Mesothelial cell of epicardium (in vitro differentiated cells): ENCODE results near the gene STPG2. TPM values are rescaled to one million over a fixed set of nuclear protein-coding genes. Genes with fewer than 3 reads are reported as not detected.

Experiments used
- DNase-seq, 2 experiments: peaks; one replicate each; pipeline ENCODE4 v3.0.0; 2021; ENCODE audit warnings: low spot score in 2 of 2; ENCODE audit not compliant: unreplicated experiment in 2 of 2
- H3K27ac Mint-ChIP-seq: 2 replicates; pipeline ENCODE4 v1.8.0; 2021; ENCODE audit warnings: mixed read lengths
- H3K27me3 Mint-ChIP-seq: 2 replicates; pipeline ENCODE4 v1.8.0; 2021; ENCODE audit warnings: low read depth, mixed read lengths
- H3K36me3 Mint-ChIP-seq: 2 replicates; pipeline ENCODE4 v1.8.0; 2021; ENCODE audit warnings: mixed read lengths
- H3K4me1 Mint-ChIP-seq: 2 replicates; pipeline ENCODE4 v1.8.0; 2021; ENCODE audit warnings: mixed read lengths
- H3K4me3 Mint-ChIP-seq: 2 replicates; pipeline ENCODE4 v1.8.0; 2021; ENCODE audit warnings: mild to moderate bottlenecking, moderate library complexity, mixed read lengths
- H3K9me3 Mint-ChIP-seq: 2 replicates; pipeline ENCODE4 v1.8.0; 2021; ENCODE audit warnings: mixed read lengths
- total RNA-seq: library from RNA; stranded (reverse); gene quantifications from 3 replicates; pipeline ENCODE4 v1.2.1, GENCODE V29; 2021
- TF ChIP-seq, protein P1 (sequence below): fragments of 200-600 bp; sonication (generic); IDR thresholded peaks from one replicate; pipeline ENCODE4 v1.5.0; 2021; ENCODE audit warnings: antibody characterized with exemption; ENCODE audit not compliant: unreplicated experiment

STPG2 gene
- total RNA-seq, 1 donor from 2014 or later = 0.85 TPM

GRCh38 chr4:98170035-98170434, 26.8 kb upstream of the STPG2 start:
- Mint-ChIP-seq H3K27ac (no peak overlapping the region), H3K9me3 (no peaks in the 10 kb centered on the region), H3K4me3 (no peak overlapping the region), H3K36me3 (no peaks in the 10 kb centered on the region), H3K4me1 (peaks cover 4% of the 10 kb centered on the region), H3K27me3 (no peaks in the 10 kb centered on the region)
- TF ChIP-seq, protein P1, sequence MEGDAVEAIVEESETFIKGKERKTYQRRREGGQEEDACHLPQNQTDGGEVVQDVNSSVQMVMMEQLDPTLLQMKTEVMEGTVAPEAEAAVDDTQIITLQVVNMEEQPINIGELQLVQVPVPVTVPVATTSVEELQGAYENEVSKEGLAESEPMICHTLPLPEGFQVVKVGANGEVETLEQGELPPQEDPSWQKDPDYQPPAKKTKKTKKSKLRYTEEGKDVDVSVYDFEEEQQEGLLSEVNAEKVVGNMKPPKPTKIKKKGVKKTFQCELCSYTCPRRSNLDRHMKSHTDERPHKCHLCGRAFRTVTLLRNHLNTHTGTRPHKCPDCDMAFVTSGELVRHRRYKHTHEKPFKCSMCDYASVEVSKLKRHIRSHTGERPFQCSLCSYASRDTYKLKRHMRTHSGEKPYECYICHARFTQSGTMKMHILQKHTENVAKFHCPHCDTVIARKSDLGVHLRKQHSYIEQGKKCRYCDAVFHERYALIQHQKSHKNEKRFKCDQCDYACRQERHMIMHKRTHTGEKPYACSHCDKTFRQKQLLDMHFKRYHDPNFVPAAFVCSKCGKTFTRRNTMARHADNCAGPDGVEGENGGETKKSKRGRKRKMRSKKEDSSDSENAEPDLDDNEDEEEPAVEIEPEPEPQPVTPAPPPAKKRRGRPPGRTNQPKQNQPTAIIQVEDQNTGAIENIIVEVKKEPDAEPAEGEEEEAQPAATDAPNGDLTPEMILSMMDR = no peak
- DNase-seq = no peak

GRCh38 chr4:98166731-98167041, 23.4 kb upstream of the STPG2 start:
- DNase-seq = no peak
- no peaks in the 10 kb centered on the region for H3K27me3 Mint-ChIP-seq
- peaks cover 4% of the 10 kb centered on the region for H3K4me1 Mint-ChIP-seq
- no peak overlapping the region for H3K4me3 Mint-ChIP-seq
- H3K27ac Mint-ChIP-seq = no peak overlapping the region
- no peaks in the 10 kb centered on the region for H3K36me3 Mint-ChIP-seq
- no peaks in the 10 kb centered on the region for H3K9me3 Mint-ChIP-seq
- TF ChIP-seq, protein P1 = no peak

DNA sequence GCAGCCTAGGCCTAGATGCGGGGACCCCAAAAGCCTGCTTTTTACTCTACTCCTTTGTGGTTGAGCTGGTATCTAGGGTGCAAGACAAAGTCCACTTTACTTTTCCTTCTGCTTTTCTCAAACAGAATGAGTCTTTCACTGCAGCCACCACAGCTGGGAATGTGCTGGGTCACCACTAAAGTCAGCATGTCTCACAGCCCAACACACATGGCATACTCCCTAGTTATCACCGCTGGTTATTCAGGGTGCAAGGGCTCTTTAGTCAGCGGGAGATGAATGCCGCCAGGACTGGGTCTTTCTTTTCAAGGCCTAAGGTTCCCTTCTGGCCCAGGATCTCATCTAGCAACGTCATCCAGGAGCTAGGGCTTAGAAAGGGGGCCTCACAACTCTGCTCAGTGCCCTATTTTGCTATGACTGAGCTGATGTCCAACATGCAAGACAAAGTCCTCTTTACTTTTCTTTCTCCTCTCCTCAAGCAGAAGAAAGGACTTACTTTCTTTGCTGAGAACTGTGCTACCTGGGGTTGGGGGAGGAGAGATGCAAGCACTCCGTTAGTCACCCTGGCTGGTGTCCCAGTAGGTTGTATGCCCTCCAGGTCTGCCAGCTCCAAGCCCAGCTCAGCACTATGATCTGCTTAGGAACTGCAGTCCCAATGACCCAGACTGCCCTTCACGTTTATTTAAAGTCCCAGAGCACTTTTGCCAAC, 22.9 kb upstream of the STPG2 start:
- TF ChIP-seq, protein P1 = no peak
- Mint-ChIP-seq H3K27ac (no peak overlapping the region), H3K4me1 (peaks cover 4% of the 10 kb centered on the region), H3K36me3 (no peaks in the 10 kb centered on the region), H3K27me3 (no peaks in the 10 kb centered on the region), H3K4me3 (no peak overlapping the region), H3K9me3 (no peaks in the 10 kb centered on the region)
- no peak for DNase-seq

GRCh38 chr4:98162696-98163095, 19.4 kb upstream of the STPG2 start:
- peaks cover 7% of the 10 kb centered on the region for H3K9me3 Mint-ChIP-seq
- H3K36me3 Mint-ChIP-seq = no peaks in the 10 kb centered on the region
- no peaks in the 10 kb centered on the region for H3K4me1 Mint-ChIP-seq
- no peak overlapping the region for H3K4me3 Mint-ChIP-seq
- no peak overlapping the region for H3K27ac Mint-ChIP-seq
- TF ChIP-seq, protein P1 = no peak
- no peaks in the 10 kb centered on the region for H3K27me3 Mint-ChIP-seq
- DNase-seq = no peak

GRCh38 chr4:98151145-98151924, 8.1 kb upstream of the STPG2 start:
- TF ChIP-seq, protein P1 = no peak
- Mint-ChIP-seq H3K9me3 (no peaks in the 10 kb centered on the region), H3K27me3 (no peaks in the 10 kb centered on the region), H3K4me3 (no peak overlapping the region), H3K4me1 (peaks cover 7% of the 10 kb centered on the region), H3K27ac (no peak overlapping the region), H3K36me3 (no peaks in the 10 kb centered on the region)
- no peak for DNase-seq
